GM19099 (cell line): ENCODE measurements around the gene NDEL1.

Experiments used
- POLR2A ChIP-seq: IDR thresholded peaks from 3 replicates; pipeline ENCODE4 v1.6.1; 2011; ENCODE audit warnings: low read depth; ENCODE audit not compliant: insufficient read length; ENCODE audit errors: extremely low read depth

Gene NDEL1

DNA sequence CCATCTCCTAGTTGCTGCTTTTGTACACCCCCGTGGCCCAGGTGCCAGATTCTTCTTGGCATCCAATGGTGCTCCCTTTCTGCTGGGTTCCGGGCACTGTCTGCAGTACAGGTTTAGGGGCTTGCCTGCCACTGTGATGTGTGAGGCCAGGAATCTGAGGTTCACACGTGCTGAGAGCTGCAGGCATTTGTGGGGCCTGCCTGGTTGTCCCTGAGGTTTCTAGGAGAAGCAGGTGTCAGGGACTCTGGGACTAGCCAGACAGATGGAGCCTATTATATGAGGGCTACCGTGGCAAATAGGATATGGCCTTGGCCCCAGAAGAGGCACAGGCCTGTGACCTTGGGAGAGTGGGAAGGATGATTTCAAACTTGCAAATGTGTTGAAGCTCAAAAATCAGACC is 29.3 kb downstream of the NDEL1 start:
- TF ChIP-seq POLR2A, result no peak

DNA sequence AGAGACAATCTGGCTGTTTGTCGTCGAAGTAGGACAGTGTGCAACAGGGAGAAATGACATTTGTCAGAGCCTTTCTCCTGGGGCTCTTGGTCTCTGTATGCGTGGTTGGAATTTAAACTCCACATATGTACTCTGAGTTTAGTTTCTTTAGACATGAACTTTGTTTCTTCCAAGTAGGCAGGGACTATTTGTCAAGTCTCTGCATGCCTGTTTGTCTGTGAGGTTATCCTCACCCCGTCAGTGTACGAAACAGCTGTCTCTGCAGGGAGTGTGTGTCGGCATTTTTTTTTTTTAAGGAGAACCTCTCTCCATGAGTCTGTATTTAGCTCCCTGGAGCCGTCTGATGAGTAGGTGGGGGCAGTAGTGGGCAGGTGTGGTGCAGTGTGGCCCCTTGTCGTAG is 29.7 kb downstream of the NDEL1 start:
- TF ChIP-seq POLR2A, result no peak

DNA sequence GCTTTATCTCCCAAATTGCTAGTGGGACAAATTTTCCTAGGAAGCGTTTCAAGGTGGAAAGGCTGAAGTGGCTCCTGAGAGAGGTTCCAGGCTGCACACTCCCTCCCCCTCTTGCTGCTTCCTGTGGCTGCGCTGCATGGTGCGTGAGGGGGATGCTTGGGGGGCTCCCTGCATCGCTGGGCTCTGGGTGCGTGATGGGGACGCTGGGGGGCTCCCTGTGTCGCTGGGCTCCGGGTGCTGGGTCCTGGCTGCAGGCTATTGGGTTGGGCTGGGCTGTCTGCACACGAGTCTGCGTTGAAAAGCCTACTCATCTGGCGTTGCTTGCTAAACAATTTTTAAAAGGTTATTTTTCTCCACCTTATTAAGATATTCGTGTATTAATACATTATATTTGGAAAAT is 30.1 kb downstream of the NDEL1 start:
- no peak for TF ChIP-seq POLR2A

DNA sequence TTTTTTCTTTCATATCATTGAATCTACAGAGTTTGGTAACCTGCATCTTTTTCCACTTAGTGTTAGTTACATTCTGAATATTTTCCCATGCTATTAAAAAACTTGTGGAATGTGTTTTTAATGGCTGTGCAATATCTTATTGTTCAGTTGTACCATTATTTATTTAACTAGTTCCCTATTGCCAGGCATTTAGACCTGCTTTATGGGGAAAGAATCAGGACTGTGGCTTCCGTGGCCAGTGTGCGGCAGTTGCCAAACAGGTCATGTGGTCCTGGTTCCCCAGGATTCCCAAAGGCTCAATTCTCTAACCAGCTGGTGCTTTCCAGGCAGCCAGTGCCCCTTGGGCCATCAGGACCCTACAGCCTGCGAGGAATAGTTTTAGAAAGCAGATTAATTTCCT is 30.8 kb downstream of the NDEL1 start:
- no peak for TF ChIP-seq POLR2A

DNA sequence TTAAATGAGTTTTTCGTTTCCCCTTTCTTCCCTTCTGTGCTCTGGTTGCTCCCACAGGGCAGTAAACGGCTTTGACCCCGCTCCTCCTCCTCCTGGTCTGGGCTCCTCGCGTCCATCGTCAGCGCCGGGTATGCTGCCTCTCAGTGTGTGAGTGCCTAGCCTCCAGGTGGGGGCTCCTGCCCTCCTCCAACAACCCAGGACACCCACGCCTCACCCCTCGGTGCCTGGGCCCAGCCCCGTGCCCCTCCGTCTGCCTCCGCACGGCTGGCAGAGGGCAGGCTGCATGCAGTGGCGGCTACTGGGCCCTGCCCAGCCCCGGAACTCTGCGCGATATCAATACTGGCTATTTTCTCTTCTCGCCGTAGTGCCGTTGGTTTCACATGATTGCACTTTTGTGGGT is 31.2 kb downstream of the NDEL1 start:
- TF ChIP-seq POLR2A, result no peak

DNA sequence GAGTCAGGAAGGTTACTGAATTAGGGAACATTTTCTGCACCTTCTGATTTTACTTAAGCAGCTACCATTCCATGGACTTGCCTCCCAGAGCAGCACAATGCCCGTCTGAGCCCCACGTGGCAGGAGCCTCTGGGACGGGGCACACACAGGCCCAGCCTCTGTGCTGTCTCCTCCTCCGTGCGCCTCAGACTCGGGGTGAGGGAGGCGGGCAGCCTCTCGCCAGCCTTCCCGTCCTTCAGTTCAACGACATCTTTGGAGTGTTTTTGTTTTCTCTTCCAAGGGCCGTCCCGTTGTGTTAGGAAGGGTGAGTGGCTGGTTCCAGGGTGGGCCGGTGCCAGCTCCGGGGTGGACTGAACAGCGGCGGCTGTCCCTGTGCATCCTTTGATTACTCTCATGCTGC is 31.8 kb downstream of the NDEL1 start:
- TF ChIP-seq POLR2A, result no peak

DNA sequence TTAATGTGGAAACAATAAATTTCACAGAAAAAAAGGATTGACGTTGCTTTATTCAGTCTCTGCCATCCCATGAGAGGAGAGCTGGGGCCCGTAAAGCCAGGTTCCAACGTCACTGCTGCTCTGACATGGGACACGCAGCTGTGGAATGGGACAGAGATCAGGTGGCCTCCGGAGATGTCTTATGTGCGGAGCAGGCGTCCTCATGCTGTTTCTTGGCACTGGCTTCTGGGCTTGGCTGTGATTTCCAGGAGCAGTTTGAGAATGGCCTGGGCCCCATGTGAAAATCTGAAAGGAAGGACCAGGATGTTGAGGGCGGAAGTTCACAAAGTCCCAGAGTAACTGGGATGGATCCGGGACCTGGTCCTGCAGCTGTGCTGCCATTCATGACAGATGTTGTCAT is 32.4 kb downstream of the NDEL1 start:
- no peak for TF ChIP-seq POLR2A

DNA sequence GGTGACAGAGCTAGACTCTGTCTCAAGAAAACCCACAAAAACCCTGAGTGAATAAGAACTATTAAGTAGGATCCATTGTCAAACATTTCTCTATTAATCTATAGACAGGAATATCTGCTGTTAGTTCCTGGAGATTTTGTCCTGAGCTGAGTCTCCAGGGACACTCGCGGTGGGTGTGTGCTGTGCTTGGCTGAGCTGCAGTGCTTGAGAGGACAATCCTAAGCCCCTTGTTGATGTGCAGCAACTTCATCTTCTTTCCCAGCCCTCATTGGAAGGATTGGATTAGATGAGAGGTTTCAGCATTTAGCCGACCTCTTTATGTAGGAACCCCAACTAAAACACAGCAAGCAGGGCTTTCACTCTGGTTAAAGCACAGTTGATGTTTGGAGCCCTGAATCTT is 33.3 kb downstream of the NDEL1 start:
- no peak for TF ChIP-seq POLR2A

DNA sequence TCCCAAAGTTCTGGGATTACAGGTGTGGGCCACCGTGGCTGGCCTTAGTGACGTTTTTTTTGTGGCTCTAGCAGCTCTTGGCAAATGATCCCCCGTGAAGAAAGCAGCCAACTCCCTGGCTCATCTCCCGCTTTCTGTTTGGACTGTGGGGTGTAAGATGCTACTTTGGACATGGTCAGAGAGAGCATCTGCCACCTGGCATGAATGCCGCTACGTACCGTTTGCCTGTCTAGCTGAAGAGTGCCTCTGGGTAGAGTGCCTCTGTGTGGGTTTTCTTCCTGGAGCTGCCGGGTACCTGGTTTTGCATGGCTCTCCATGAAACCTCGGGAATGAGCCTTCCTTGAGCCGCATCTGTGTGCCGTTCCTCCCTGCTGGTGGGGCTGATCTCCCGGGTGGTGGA is 34.3 kb downstream of the NDEL1 start:
- no peak for TF ChIP-seq POLR2A

DNA sequence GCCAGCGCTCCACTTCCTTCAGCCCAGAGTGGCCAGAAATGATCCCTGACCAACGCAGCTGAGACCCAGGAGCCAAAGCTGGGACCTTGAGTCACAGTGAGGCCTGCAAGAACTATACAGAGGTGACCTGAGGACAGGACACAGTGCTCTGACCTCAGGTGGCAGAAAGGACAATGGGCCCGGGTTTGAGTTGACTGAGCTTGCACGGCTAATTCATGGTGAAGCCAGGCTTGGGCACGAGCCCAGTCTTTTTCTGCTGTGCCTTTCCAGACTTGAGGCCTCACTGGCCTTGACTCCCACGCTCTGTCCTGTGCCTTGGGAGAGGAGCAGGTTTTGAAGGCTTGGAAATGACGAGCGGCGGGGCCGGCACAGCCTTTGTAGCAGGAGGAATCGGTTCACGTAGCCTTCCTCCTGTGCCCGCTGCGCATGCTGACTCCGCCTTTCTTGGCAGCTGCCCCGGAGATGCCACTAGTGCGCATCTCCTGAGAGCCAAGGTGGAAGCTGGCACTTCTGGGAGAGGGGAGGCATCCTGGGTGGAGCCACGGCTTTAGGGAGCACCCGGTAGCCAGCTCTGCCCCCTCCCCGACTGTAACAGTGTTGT is 34.9 kb downstream of the NDEL1 start:
- TF ChIP-seq POLR2A, result no peak

DNA sequence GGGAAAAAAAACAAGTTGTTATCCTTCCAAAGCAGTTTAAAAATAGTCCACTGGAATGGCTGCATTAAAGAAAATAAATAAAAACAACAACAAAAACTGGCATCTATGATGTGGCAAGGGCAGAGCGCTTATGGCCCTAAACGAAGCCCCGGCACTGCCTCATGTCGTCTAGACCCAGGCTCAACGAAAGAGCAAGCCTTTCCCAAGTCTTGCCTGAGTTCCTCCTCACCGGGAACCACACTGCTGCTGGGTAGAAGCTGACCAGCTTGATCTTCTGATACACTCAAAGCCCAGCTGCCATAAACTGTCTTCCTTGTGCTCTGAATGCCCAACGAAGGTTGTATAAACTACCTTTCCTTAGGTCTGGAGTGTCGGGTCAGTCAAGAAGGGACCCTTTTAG is 37.0 kb downstream of the NDEL1 start:
- no peak for TF ChIP-seq POLR2A

DNA sequence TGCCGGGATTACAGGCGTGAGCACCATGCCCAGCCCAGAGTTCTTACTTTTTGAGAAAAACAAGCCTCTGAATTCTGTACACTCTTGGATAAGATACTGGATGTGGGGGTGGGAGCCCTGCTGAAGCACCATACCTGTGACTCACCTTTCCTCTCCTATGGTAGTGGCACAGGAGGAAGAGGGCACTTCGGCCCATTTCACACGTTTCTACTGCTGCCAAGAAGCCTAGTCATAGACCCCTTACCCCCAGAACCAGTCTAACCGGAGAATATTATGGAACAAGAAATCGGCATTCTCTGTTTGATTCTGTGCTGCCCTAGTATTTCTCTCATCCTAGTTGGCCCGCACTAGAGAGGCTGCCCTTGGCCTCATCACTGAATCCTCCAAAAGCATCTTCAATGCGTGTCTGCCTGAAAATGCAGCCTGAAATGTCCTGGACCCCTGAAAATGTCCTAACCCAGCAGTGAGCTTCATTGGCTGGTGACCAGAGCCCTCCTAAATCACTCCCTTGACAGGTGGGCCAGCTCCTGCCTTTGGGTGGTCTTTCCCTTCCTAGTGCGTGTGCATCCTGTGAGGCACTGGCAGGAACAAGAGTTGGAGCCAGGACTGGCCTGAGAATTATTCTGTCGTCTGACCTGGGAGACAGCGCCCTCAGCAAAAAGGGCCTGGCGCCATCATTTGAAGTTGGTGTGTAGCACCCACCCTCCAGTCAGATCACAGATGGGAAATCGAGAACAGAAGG is 37.9 kb downstream of the NDEL1 start:
- no peak for TF ChIP-seq POLR2A

DNA sequence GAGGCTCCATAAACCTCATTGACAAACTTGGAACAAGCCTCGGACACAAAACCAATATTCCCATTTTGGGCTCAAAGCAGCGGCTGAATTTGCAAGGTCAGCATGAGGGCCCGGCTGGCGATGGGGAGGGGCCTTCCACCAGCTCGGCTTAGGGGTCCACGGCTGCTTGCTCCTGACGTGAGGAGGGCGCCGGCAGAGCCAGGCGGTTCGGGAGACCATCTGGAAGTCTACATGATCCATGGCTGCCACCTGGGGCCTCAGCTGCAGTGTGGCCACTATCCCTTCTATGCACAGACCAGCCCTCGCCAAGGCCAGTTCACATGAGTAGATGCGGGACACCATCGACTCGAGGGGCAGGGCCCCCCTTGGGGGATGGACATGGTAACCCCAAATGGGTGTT is 39.1 kb downstream of the NDEL1 start:
- TF ChIP-seq POLR2A, result no peak

DNA sequence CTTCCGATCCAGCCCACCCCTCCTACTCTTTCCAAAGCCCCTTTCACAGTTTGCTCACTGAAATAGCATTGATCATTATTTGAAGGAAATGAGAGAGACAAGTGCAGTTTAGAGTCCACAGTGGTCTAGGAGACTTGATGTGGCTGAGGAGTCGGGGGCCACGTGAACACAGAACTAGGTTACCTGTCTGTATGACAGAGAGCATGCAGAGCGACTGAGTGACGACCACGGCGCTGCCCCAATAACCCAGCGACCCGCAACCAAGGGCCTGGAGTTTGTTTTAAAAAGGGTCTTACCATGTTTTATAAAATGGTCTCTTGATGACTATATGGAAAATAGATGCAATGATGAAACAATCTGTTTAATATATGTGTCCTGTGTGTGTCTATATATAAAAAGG is 39.5 kb downstream of the NDEL1 start:
- TF ChIP-seq POLR2A, result no peak

DNA sequence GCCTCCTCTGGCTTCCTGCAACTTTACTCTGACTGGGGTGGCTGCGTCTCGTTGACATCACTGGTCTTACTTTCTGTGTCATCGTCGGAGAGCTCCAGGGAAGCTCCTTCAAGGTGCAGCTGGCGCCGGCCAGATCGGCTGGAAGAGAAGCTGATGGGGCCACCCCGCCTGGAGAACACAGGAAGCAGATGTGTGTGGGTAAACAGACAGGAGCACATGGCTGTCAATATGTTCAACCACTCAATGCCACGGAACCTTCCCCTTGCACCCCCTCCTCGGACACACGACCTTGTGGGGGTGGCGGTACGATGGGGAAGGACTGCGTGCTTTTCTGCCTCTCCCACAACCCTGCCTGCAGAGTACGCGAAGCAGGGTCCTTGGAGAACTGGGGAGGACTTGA is 40.1 kb downstream of the NDEL1 start:
- no peak for TF ChIP-seq POLR2A

DNA sequence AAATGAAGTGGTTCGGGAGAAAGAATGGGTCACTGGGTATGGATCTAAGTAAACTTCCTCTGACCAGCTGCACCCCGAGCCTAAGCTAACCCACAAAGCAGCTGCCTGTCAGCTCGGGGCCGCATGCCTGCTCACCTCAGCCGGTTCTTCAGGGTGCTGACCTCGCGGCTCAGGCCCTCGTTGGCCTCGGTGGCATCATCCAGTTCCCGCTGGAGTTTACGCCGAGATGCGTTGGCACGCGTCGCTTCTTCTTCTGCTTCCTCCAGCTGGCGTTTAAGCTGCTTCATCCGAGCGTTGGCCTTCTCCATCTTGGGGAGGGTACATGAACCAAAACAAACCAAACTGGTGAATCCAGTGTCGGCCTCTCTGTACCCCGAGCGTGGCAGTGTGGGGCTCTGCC is 41.1 kb downstream of the NDEL1 start:
- no peak for TF ChIP-seq POLR2A

DNA sequence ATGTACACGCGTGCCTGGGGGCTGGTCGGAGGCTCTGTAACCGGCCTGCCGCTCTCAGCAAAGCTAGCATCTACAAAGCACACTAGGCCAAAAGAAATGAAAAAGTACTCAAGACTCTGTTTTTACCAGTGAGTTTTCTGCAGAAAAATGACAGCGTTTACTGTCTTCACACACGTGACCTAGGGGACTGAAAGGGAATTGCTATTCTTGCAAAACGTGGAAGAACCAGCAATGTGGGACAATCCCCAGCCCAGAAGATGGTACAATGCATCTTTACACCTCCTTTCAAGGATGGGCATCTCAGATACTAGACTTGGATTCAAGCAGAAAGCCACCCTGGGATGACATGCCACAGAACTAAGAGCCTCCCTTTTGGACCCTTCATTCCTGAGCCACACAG is 41.5 kb downstream of the NDEL1 start:
- no peak for TF ChIP-seq POLR2A
